Esophagus squamous epithelium (tissue), 4 donors: ENCODE results near the gene AOPEP.

Experiments used
- CTCF ChIP-seq, 6 experiments: fragments of 450-650 bp in 4 of 6; fragments of 200-600 bp in 2 of 6; sonication (generic) in 2 of 6; IDR thresholded peaks; one replicate each; pipeline ENCODE4 v1.5.1; 2016 to 2019; ENCODE audit warnings: antibody characterized with exemption in 6 of 6, mild to moderate bottlenecking in 4 of 6, moderate library complexity in 4 of 6
- POLR2A ChIP-seq, 4 donors: fragments of 450-650 bp; IDR thresholded peaks; one replicate each; pipeline ENCODE4 v1.6.1; 2017; ENCODE audit warnings: antibody characterized with exemption in 4 of 4, mild to moderate bottlenecking in 4 of 4, moderate library complexity in 3 of 4

DNA sequence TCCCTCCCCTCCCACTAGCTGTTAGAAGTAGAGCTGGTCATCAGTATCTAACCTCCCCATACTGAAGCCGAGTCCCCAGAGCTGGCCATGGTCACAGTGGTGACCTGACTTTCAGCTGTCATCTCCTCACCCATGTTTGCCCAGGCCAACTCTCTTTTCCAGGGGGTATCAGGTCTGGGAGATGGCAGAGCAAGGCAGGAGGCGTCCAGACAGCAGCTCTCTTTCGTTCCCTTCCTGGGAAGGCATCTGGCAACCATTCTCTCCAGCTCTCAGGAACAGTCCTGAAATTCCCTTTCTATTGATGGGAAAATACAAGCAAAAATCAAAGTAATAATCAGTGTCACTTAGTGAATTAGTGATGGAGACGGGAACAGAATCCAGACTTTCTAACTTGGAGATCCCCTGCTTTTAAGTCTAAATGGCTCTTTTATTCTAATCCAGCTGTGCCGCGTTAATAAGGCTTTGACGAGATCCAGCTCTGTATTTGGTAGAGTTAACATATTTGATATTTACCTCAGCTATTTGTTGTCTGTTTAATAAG is 21.3 kb upstream of the AOPEP start:
- TF ChIP-seq CTCF (IDR thresholded peaks at IDR 0.05), result no peak
- TF ChIP-seq POLR2A (IDR thresholded peaks at IDR 0.05), result no peak
